Right ventricle myocardium inferior (tissue), 1 donor: Measurements from ENCODE around the gene ADORA1. TPM values are rescaled to one million over a fixed set of nuclear protein-coding genes. Genes with fewer than 3 reads are reported as not detected.

Source experiments
- ATAC-seq: fragments of 200-7000 bp; cut with Tn5 transposase; one replicate; pipeline ENCODE4 v1.9.1; 2020; ENCODE audit warnings: mild to moderate bottlenecking, moderate library complexity
- DNase-seq: peaks from one replicate; pipeline ENCODE4 v3.0.0; 2021; ENCODE audit errors: missing footprints
- intact Hi-C: fragments of 100-400 bp; cut with DNase I; formaldehyde crosslinking; loops from one replicate; pipeline ENCODE4 v1.11.0; 2022
- total RNA-seq: library from RNA; stranded (reverse); fragmentation: NEBNext Ultra II Directional; extraction: Animal tissue kit (Norgen Biotek cat#: 25700); gene quantifications from one replicate; pipeline ENCODE4 v1.2.1, GENCODE V29; 2021
- donor health status: DM: no; HTN: yes; CAD: no; lungs with severe emphysema.

The ADORA1 gene
- total RNA-seq, 1 donor from 2014 or later, result 19.0 TPM

DNA sequence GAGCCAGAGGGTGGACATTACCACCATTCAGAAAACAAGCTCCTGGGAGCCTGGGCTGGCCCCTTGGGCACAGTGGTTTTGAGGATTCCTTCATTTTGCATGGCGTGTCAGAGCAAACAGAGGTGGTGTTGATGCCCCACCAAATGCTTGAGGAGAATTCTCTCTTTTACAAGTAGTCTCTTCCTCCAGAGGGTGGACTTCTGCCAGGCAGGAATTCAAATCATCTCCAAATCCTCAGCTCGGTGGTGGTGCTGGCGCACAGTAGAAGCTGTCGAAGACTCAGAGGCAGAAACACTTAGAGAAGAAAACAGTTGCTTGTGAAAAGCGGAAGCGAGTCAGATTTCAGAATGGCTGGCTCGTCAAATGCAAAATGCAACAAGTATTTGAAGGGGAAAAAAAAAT lies 62.4 kb downstream of the ADORA1 start:
- intact Hi-C loops, result no loop called here
- no peak for DNase-seq

GRCh38 chr1:203190949-203191348 lies 63.4 kb downstream of the ADORA1 start:
- intact Hi-C loops, result no loop called here

More for the DNA sequence above, 62.4 kb downstream of the ADORA1 start:
- ATAC-seq, result no peak

GRCh38 chr1:203196371-203196770 lies 68.8 kb downstream of the ADORA1 start:
- no peak for ATAC-seq
- no peak for DNase-seq
- intact Hi-C loops, result no loop called here

More at GRCh38 chr1:203190949-203191348, 63.4 kb downstream of the ADORA1 start:
- DNase-seq (no peak), ATAC-seq (no peak)

GRCh38 chr1:203197625-203198024 lies 70.1 kb downstream of the ADORA1 start:
- ATAC-seq (no peak), DNase-seq (no peak)
- intact Hi-C loops, result no loop called here

DNA sequence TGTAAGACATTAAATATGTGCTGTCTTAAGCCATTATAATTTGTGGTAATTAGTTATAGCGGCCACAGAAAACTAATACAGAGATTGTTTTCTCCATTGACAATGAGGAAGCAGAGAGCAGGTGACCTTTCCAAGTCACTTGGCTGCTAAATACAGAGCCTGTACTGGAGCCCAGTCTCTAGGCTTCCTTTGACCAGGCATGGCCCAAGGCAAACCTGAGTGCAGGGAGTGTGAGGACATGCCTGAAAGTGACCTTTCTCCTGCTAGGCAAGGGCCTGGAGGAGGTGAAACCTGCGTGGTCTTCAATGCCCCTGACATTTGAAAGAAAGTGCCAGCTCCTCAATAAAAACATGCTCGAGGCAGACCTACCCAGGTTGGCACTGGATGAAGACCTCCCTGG lies 71.5 kb downstream of the ADORA1 start:
- ATAC-seq (no peak), DNase-seq (no peak)
- intact Hi-C loops, result no loop called here

- DNase-seq, result no peak
- intact Hi-C loops, result no loop called here
- no peak for ATAC-seq
Measured at GRCh38 chr1:203199481-203199815, 71.9 kb downstream of the ADORA1 start.

DNA sequence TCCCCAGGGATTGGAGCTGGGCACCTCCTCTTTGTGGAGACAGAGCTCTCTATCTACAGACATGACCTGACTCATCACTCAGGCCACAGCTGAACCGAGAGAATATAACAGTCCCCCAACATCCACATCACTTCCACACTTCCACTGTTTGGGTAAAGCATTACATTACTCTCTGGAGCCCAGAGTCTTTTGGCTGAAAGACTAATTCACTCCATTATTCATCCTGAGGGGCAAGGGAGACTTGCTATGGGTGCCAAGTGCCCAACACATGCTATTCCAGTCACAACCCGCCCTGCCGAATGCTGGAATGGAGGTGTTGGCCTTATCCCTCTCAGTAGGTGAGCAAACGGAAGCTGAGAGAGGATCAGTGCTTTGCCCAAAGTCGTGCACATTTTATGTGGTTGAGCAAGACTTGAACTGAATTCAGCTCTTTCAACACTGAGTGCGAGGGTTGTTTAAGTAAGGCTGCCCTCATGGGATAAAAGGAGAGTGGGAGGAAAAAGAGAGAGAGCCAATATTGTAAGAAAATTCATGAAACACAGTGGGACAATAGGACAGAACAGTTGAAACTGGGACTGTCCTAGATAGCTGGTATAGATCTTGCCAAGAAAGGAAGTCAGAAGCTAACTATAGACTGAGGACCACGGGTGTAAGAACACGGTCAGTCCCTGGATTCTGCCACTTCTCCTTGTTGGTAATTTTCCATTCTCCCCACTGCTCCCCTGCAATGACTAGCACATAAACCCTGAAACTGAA lies 72.5 kb downstream of the ADORA1 start:
- intact Hi-C loops, result no loop called here
- DNase-seq (no peak), ATAC-seq (peak; percentile 79)

- DNase-seq, result no peak
Measured at GRCh38 chr1:203200916-203201315, 73.4 kb downstream of the ADORA1 start.

DNA sequence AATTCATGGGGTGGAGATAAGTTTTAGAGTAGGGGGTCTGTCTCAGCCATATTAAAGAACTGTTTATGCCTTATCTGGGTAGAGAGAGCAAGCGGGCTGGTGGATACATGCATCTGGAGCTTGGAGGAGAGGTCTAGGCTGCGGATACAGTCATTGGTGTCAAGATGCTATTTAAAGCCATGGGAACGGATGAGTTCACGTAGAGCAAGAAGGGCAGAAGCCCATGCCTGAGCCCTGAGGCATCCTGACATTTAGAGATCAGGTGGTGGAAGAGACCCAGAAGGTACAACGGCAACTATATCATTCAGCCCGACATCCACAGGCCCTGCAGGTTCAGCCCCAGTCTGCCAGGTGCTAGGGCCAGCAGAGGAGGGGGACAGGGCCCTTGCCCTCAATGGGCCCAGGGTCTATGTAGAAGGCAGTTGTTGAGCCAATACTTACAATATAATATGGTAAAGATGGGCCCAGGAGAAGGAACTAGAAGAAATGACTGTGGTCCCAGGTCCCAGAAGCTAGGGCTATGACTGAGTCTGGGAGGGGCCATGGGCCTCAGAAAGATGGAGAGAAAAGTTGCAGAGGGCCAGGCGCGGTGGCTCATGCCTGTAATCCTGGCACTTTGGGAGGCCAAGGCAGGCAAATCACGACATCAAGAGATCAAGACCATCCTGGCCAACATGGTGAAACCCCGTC lies 74.1 kb downstream of the ADORA1 start:
- intact Hi-C loops, result no loop called here
- no peak for DNase-seq
- no peak for ATAC-seq

More at GRCh38 chr1:203200916-203201315, 73.4 kb downstream of the ADORA1 start:
- intact Hi-C loops, result no loop called here
- ATAC-seq, result no peak

- intact Hi-C loops, result no loop called here
- DNase-seq, result peak; percentile 79
- ATAC-seq, result peak; percentile 83
Measured at GRCh38 chr1:203202431-203203245, 75.1 kb downstream of the ADORA1 start.

GRCh38 chr1:203204756-203205155 lies 77.2 kb downstream of the ADORA1 start:
- no peak for DNase-seq
- intact Hi-C loops, result no loop called here
- no peak for ATAC-seq

DNA sequence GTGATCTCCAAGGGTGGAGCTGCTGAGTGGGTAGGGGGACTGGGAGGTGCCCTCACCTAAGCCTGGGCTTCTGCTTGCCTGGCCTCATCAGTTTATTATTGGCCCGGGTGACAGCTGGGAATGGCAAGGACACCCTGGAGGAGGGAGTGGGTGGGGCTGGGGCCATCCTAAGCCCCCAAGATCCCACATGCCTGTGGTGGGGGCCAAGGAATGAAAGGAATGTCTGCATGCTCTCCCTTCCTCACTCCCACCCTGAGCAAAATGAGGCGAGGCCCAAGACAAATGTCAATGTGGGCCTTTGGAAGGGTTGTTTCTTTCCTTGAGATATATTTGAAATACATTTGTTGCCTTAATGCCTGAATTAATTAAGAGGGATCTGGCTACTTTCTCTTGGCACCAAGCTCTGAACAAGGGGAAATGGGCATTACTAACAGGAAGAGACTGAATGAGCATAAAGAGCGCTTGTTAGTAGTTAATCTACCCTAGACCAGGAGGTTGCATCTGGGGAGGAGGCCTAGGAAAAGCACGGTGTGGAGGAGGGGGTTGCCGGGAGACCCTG lies 78.7 kb downstream of the ADORA1 start:
- ATAC-seq (no peak), DNase-seq (no peak)
- intact Hi-C loops, result no loop called here

GRCh38 chr1:203207751-203208150 lies 80.2 kb downstream of the ADORA1 start:
- no peak for ATAC-seq
- DNase-seq, result no peak
- intact Hi-C loops, result no loop called here

DNA sequence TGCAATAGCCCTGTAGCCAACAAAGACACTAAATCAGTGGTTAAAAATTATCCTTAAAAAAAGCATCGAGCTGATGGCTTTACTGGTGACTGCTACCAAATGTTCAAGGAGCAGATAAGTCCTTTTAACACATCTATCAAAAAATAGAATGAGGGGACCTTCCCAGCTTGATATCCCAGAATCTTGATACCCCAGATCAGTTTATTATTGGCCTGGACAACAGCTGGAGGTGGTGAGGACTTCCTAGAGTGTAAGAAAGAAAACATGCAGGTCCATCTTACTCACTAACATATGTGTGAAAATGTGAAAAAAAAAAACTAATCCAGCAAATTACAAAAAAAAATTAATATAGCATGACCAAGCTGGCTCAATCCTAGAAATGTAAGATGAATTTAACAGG lies 80.7 kb downstream of the ADORA1 start:
- no peak for DNase-seq
- ATAC-seq, result no peak
- intact Hi-C loops, result no loop called here

DNA sequence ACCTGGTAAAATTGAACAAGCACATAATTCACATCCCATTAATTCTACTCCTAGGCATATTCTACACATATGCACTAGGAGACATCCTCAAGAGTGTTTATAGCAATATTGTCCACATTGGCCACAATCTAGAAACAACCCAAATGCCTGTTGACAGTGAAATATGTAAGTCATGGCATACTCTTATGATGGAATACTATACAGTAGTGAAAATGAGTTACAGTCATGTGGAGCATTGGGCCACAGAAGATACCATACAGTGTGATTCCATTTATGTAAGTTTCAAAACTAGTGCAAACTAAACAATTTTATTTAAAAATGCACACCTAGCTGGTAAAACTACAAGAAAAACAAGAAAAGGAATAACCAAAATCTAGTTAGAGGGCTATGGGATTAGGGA lies 82.8 kb downstream of the ADORA1 start:
- intact Hi-C loops, result no loop called here
- no peak for DNase-seq
- ATAC-seq, result no peak

- ATAC-seq, result no peak
- no peak for DNase-seq
- intact Hi-C loops, result no loop called here
Measured at GRCh38 chr1:203210988-203211387, 83.5 kb downstream of the ADORA1 start.

DNA sequence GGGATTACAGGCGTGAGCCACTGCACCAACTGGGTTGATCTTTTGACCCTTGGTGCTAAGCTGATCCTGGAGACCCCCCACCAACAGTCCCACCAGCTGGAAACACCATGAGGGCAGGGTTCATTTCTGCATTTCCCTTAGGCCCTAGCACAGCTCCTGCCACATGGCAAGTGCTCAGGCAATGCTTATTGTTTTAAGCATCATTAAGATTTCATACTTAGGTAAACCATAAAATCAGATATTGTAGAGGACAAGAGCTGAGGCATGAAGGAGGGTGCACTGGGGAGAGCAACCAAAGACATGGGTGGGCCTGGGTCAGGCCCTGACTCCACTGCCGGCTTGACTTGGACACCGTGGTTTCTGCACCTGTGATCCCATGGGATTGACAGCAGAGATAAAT lies 84.3 kb downstream of the ADORA1 start:
- no peak for DNase-seq
- ATAC-seq, result no peak
- intact Hi-C loops, result no loop called here

- DNase-seq, result no peak
- intact Hi-C loops, result no loop called here
- no peak for ATAC-seq
Measured at GRCh38 chr1:203213126-203213525, 85.6 kb downstream of the ADORA1 start.

- ATAC-seq (no peak), DNase-seq (no peak)
Measured at GRCh38 chr1:203214871-203215270, 87.3 kb downstream of the ADORA1 start.

More at GRCh38 chr1:203214871-203215270, 87.3 kb downstream of the ADORA1 start:
- intact Hi-C loops, result no loop called here
